ENCODE measurements around the gene SERPIND1. TPM values are rescaled to one million over a fixed set of nuclear protein-coding genes. Genes with fewer than 3 reads are reported as not detected.

SERPIND1 gene
- total and polyA plus RNA-seq, 10 donors = 0.03 to 0.14 (median 0.09) TPM; not detected in 6

- DNase-seq = no peak
- peaks cover 10 to 100% (median 67%) of the 10 kb centered on the region in 6 donors for H3K36me3 ChIP-seq
- 88 to 96% (median 94%) methylated on average over 7 of the region's 7 CpGs for whole genome bisulfite sequencing, 5 donors
- H3K27ac ChIP-seq = no peak overlapping the region
- TF ChIP-seq POLR2A (IDR thresholded peaks at IDR 0.05) (no peak), CTCF (IDR thresholded peaks at IDR 0.05 in 8 of 11, conservative IDR thresholded peaks at IDR 0.05 in 3 of 11) (no peak), POLR2AphosphoS5 (IDR thresholded peaks at IDR 0.05) (no peak)
- H3K27me3 ChIP-seq (replicated peaks in 1 of 7) = no peaks in the 10 kb centered on the region
- no peaks in the 10 kb centered on the region for H3K4me1 ChIP-seq
- intact Hi-C loops (cut with DNase I; ENCODE audit: low total_unique reads) = no loop called here
- H3K4me3 ChIP-seq = no peak overlapping the region
- H3K9me3 ChIP-seq = no peaks in the 10 kb centered on the region
Measured at GRCh38 chr22:20762233-20762796, 11.6 kb upstream of the SERPIND1 start.

- H3K36me3 ChIP-seq = peaks cover 10 to 97% (median 62%) of the 10 kb centered on the region in 6 donors
Measured at GRCh38 chr22:20763630-20764470, 10.1 kb upstream of the SERPIND1 start.

GRCh38 chr22:20764471-20764720, 9.5 kb upstream of the SERPIND1 start:
- H3K27me3 ChIP-seq (replicated peaks in 1 of 7) = no peaks in the 10 kb centered on the region
- no peak for DNase-seq
- H3K27ac ChIP-seq = no peak overlapping the region
- intact Hi-C loops (cut with DNase I; ENCODE audit: low total_unique reads) = no loop called here
- whole genome bisulfite sequencing, 5 donors = 82 to 91% (median 89%) methylated on average over 7 of the region's 7 CpGs
- H3K4me1 ChIP-seq = peaks cover 0 to 14% (median 5%) of the 10 kb centered on the region in 6 donors
- H3K9me3 ChIP-seq = no peaks in the 10 kb centered on the region
- TF ChIP-seq POLR2A (IDR thresholded peaks at IDR 0.05) = no peak
- no peak for TF ChIP-seq POLR2AphosphoS5 (IDR thresholded peaks at IDR 0.05)
- TF ChIP-seq CTCF (IDR thresholded peaks at IDR 0.05 in 8 of 11, conservative IDR thresholded peaks at IDR 0.05 in 3 of 11) = no peak
- no peak overlapping the region for H3K4me3 ChIP-seq
- peaks cover 10 to 97% (median 56%) of the 10 kb centered on the region in 6 donors for H3K36me3 ChIP-seq

More at GRCh38 chr22:20763630-20764470, 10.1 kb upstream of the SERPIND1 start:
- no peaks in the 10 kb centered on the region for H3K27me3 ChIP-seq (replicated peaks in 1 of 7)
- no peak overlapping the region for H3K4me3 ChIP-seq
- DNase-seq = no peak
- WGBS, 5 donors = 81 to 91% (median 82%) methylated on average over 12 to 13 of the region's 13 CpGs
- H3K27ac ChIP-seq = no peak overlapping the region
- peaks cover 0 to 10% (median 2%) of the 10 kb centered on the region in 6 donors for H3K4me1 ChIP-seq
- intact Hi-C loops (cut with DNase I; ENCODE audit: low total_unique reads) = no loop called here
- no peak for TF ChIP-seq POLR2AphosphoS5 (IDR thresholded peaks at IDR 0.05)
- TF ChIP-seq POLR2A (IDR thresholded peaks at IDR 0.05) = no peak
- TF ChIP-seq CTCF (IDR thresholded peaks at IDR 0.05 in 8 of 11, conservative IDR thresholded peaks at IDR 0.05 in 3 of 11) = no peak
- no peaks in the 10 kb centered on the region for H3K9me3 ChIP-seq

- H3K9me3 ChIP-seq = no peaks in the 10 kb centered on the region
- TF ChIP-seq CTCF (IDR thresholded peaks at IDR 0.05 in 8 of 11, conservative IDR thresholded peaks at IDR 0.05 in 3 of 11) = no peak
- TF ChIP-seq POLR2A (IDR thresholded peaks at IDR 0.05) = no peak
- no peak for TF ChIP-seq POLR2AphosphoS5 (IDR thresholded peaks at IDR 0.05)
- 90 to 97% (median 95%) methylated on average over 10 of the region's 10 CpGs for whole genome bisulfite sequencing, 5 donors
- no peak for DNase-seq
- H3K27me3 ChIP-seq (replicated peaks in 1 of 7) = no peaks in the 10 kb centered on the region
- H3K4me3 ChIP-seq = no peak overlapping the region
- intact Hi-C loops (cut with DNase I; ENCODE audit: low total_unique reads) = no loop called here
- peaks cover 10 to 97% (median 54%) of the 10 kb centered on the region in 6 donors for H3K36me3 ChIP-seq
- no peak overlapping the region for H3K27ac ChIP-seq
- H3K4me1 ChIP-seq = peaks cover 0 to 14% (median 6%) of the 10 kb centered on the region in 6 donors
Measured at GRCh38 chr22:20764729-20765128, 9.2 kb upstream of the SERPIND1 start.
